NCI-H345 (cell line): ENCODE results near the gene C16orf54.
"Not testable (repeated sequence)": the region's sequence is repeated elsewhere in the genome, so short reads cannot be mapped to it uniquely, and the experiment has no call there.

Experiments
- DNase-seq: peaks from one replicate; lab custom pipeline; 2025; lab: John Stamatoyannopoulos, UW

Gene C16orf54

DNA sequence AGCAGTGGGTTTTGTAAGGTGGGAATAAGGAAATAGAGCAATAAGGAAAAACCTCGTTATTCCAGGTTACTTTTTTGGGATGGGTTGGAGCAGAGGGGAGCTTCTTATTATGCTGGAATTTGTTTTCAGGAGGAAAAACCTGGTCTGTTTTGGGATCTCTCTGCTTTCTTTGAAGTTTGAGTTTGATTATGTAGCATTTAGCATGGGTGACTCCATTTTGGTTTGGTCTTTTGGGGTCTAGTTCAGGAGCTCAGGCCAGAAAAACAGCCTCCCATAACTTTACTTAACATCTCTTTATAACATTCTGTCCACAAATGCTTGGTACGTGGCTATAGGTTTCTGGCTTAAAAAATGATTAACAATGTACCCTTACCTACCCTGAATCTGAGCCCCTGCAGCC, 23.7 kb upstream of the C16orf54 start:
- DNase-seq = no peak

DNA sequence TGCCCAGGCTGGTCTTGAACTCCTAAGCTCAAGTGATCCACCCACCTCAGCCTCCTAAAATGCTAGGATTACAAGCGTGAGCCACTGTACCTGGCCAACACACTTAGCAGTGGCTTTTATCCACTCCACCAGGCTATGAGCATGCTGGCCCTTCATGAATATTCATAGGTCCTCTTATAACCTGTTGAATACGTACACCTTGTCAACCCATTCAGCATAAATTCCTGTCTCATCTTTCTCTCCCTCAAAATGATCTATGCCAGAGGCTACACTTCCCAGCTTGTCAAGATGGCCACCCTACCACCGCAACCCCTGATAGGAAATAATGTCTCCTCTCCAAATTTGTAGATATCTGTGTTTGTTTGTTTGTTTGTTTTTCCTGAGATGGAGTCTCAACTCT, 21.3 kb upstream of the C16orf54 start:
- DNase-seq = no peak

DNA sequence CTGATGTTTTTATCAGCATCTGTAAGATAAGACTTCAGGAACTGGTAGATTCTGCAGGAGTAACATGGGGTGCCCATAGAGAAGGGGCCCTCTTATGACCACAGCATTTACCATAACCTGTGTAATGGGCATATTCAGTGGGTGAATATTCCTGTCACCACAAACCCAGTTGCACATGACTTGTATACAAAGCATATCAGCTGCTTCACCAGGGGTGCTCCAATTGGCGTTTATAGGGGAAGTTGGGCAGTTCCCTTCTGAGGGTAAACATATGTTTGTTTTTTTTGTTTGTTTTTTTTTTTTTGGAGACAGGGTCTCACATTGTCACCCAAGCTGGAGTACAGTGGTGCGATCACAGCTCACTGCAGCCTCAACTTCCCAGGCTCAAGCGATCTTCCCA, 20.8 kb upstream of the C16orf54 start:
- no peak for DNase-seq

DNA sequence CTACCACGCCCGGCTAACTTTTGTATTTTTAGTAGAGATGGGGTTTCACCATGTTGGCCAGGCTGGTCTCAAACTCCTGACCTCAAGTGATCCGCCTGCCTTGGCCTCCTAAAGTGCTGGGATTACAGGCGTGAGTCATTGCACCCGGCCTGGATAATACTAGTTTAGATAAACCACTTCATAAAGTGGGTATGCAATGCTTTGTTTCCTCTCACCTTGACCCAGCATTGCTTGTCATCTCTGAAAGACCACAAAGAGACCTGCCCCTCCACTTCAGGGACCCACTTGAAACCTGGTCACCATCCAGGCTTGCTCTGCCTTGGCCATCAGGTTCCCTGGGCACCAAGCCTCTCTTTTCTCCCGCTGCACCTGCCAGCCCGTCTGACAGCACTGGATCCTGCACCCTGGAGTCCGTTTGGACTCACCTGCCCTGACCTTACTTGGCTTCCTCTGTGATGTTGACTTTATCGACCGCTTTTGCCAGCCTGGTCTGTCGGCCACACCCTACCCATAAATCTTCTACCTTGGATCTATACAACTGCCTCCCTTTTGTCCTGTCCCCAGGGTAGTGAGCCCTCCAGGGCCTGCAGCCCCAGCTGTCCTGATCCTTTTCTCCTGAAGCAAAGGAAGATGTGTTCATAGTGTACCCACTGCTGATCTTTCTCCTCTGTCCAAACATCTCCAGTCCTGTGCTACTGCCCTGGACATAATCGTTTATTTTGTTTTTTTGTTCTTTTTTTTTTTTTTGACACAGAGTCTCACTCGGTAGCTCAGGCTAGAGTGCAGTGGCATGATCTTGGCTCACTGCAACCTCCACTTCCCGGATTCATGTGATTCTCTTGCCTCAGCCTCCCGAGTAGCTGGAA, 19.6 kb upstream of the C16orf54 start:
- DNase-seq = peak; percentile 81

DNA sequence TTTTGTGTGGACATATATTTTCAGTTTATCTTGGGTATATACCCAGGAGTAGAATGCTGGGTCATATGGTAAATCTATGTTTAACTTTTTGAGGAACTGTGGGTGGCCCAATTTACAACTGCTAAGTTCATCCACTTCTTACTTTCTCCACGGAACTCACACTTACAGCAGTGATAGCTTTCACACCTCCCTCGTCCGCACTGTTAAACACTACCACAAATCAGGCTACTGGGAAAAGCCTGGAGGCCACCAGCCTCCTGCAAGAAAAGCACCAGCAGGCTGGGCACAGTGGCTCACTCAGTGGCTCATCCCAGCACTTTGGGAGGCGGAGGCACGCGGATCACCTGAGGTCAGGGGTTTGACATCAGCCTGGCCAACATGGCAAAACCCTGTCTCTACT, 17.5 kb upstream of the C16orf54 start:
- no peak for DNase-seq

DNA sequence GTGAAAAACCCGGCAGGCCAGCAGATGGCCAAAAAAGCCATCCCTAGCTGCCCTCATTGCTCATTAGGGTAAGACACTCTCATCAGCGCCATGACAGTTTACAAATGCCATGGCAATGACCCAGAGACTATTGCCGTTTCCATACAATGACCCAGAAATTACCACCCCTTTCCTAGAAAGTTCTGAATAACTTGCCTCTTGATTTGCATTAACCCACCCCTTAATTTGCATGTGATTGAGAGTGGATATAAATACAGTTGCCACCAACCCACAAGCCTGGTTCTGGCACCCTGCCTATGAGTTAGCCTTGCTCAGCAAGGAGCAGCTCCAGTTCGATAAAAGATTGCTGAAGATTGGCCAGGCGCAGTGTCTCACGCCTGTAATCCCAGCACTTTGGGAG, 16.1 kb upstream of the C16orf54 start:
- no peak for DNase-seq

DNA sequence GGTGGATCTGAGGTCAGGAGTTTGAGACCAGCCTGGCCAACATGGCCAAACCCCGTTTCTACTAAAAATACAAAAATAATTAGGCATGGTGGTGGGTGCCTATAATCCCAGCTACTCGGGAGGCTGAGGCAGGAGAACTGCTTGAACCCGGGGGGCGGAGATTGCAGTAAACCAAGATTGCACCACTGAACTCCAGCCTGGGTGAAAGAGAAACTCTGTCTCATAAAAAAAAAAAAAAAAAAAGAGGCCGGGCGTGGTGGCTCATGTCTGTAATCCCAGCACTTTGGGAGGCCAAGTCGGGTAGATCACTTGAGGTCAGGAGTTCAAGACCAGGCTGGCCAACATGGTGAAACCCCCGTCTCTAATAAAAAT, 15.5 kb upstream of the C16orf54 start:
- not testable (repeated sequence) for DNase-seq

DNA sequence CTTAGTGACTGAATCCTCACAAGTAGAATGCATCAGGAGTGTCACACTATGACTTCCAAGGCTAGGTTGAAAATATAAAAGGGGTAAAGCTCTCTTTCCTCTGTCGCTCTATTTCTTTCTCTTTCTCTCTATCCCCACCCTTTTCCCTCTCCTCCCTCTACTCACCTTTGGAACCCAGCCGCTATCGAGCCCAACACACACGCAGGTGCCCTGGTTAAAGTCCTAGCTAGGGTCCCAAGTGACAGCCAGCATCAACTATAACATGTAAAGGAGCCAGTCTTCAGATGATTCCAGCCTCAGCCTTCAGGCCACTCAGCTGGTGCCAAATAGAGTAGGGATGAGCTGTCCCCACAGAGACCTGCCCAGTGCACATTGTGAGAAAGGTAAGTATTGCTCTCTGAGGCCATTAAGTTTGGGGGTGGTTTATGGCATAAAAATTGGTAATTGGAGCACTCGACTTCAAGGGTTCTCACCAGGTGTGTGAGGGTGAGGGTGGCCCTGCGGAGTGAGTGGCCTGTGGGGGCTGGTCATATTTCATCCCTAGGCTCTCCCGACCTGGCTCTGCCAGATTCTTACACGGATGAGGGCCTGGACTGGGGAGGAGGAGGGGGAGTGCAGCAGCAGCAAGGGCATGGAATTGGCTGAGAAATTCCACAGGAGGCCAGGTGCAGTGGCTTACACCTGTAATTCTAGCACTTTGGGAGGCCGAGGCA, 14.9 kb upstream of the C16orf54 start:
- no peak for DNase-seq

DNA sequence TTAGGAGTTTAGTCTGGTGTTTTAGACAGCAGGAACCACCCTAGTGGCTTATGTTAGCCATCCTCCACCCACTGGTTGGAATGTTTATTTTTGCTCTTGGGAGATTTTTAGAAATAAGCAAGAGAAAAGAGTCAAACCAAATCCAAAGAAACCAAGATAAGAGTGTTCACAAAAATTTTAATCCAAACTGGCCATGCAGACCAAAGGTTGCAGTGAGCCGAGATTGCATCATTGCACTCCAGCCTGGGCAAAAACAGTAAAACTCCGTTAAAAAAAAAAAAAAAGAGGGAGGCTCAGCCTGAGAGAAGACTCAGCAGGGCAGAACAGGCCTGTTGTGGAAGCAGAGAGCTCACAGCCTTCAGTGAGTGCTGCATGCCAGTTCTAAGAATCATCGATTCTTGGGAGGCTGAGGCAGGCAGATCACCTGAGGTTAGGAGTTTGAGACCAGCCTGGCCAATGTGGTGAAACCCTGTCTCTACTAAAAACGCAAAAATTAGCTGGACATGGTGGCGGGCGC, 12.2 kb upstream of the C16orf54 start:
- no peak for DNase-seq

DNA sequence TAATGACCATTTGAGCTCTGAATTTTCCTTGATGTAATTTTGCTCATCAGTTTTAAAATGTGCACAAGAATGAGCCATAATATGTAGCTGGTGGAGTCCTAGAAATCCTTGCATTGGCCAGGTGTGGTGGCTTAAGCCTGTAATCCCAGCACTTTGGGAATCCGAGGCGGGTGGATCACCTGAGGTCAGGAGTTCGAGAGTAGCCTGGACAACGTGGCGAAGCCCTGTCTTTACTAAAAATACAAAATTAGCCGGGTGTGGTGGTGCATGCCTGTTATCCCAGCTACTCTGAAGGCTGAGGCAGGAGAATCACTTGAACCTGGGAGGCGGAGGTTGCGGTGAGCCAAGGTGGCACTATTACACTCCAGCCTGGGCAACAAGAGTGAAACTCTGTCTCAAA, 11.3 kb upstream of the C16orf54 start:
- not testable (repeated sequence) for DNase-seq

DNA sequence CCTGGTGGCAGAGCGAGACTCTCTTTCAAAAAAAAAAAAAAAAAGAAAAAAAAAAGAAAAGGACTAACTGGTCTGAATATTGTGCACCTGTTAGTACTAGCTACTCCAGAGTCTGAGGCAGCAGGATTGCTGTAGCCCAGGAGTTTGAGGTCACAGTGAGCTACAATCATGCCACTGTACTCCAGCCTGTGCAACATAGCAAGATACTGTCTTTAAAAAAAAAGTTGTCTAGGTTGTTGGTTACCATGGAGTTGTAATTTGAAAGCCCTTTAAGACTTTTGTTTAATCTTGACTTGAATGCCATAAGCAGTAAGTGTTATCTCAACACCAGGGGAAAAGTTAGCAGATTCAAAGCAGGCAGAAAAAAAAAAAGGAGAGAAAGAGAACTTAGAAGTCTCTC, 10.9 kb upstream of the C16orf54 start:
- DNase-seq = no peak

DNA sequence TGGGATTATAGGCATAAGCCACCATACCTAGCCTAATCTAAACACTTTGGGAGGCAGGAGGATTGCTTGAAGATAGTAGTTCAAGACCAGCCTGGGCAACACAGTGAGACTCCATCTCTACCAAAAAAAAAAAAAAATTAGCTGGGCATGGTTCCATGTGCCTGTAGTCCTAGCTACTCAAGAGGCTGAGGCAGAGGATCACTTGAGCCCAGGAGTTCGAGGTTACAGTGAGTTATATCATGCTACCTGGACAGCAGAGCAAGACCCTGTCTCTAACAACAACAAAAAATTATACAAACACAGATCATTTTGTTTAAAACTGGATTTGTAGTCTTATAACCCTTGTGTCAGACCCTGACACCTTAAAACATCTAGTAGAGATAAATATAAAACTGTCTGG, 7.7 kb upstream of the C16orf54 start:
- DNase-seq = no peak

DNA sequence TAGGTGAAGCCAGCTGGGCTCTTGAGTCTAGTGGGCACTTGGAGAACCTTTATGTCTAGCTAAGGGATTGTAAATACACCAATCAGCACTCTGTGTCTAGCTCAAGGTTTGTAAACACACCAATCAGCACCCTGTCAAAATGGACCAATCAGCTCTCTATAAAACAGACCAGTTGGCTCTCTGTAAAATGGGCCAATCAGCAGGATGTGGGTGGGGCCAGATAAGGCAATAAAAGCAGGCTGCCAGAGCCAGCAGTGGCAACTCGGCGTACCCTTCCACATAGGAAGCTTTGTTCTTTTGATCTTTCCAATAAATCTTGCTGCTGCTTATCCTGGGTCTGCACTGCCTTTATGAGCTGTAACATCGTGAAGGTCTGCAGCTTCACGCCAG, 3.0 kb upstream of the C16orf54 start:
- DNase-seq = not testable (repeated sequence)

DNA sequence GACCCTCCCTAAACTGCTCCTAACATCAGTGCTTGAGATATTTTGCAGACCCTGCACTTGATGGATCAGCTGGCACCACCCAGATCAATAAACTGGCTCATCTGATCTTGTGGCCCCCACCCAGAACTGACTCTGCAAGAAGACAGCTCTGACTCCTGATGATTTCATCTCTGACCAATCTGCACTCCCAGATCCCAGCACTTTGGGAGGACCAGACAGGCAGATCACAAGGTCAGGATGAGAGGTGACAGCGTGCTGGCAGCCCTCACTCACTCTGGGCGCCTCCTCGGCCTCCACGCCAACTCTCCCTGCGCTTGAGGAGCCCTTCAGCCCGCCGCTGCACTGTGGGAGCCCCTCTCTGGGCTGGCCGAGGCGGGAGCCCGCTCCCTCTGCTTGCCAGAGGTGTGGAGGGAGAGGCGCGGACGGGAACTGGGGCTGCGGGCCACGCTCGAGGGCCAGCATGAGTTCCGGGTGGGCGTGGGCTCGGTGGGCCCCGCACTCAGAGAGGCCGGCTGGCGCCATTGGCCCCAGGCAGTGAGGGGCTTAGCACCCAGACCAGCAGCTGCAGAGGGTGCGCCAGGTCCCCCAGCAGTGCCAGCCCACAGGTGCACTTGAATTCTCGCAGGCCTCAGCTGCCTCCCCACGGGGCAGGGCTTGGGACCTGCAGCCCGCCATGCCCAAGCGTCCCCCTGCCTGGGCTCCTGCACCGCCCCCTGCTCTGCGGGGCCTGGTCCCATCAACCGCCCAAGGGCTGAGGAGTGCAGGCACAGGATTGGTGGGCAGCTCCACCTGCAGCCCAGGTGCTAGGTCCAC, 2.4 kb upstream of the C16orf54 start:
- DNase-seq = no peak

DNA sequence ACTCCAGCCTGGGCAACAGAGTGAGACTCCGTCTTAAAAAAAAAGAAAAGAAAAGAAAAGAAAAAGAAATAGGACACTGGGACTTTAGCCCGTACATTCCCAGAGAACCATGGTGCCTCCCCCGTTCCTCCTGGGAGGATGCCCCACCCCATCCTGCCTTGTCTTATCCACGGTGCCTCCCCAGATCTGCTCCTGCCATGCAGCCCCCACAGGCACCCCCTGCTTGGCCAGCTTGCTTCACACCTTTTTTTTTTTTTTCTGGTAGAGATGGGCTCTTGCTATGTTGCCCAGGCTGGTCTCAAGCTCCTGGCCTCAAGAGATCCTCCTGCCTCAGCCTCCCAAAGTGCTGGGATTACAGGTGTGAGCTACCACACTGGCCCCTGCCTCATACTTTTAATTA, 728 bp upstream of the C16orf54 start:
- not testable (repeated sequence) for DNase-seq

DNA sequence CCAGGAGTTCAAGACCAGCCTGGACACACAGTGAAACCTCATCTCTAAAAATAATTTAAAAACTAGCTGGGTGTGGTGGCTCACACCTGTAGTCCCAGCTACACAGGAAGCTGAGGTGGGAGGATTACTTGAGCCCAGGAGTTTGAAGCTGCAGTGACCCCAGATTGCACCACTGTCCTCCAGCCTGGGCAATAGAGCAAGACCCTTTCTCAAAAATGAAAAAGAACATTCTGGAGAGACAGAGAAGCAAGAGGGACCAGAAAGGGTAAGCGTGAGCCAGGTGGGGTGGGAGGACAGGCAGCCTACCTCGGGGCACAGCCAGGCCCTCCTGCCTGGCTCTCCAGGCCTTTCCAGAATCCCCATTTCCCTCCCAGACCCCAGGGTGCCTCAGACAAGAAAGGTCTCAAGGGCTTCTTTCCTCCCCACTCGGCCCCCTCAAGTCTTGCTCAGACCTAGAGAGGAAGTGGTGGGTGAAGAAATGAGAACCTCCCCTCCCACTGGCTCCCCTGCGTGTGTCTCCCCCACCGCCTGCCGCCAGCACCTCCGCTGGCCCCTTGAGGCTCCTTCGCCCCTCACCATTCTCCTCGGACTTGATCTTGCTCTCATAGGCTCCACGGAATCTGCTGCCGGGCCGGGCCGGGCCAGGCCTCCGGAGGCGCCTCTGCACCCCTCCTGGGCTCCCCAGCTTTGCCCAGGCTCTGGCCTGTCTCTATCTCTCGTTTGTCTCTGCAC, 503 bp downstream of the C16orf54 start:
- no peak for DNase-seq

DNA sequence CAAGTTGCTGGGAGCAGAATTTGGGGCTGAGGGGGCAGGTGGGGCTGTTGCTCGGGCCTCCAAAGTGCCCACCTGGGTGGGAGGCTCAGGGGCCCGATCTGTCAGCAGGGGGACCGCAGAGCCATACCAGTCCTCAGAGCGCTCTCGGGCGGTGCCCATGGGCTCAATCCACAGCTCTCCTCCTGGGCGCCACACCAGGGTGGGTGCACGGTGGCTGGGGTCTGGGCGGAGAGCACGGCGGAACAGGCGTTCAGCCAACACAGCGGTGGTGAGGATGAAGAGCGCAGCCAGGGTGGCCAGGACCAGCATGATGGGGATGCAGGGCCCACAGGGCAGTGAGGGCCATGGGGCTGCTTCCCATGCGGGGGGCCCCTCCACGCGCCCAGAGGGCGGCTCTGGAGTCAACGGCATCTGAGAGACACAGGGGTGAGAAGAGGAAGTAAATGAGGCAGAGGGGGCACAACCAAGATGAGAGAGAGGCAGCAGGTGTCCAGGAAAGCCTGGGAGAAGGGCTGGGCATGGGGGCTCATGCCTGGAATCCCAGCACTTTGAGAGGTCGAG, 1.2 kb downstream of the C16orf54 start:
- no peak for DNase-seq

DNA sequence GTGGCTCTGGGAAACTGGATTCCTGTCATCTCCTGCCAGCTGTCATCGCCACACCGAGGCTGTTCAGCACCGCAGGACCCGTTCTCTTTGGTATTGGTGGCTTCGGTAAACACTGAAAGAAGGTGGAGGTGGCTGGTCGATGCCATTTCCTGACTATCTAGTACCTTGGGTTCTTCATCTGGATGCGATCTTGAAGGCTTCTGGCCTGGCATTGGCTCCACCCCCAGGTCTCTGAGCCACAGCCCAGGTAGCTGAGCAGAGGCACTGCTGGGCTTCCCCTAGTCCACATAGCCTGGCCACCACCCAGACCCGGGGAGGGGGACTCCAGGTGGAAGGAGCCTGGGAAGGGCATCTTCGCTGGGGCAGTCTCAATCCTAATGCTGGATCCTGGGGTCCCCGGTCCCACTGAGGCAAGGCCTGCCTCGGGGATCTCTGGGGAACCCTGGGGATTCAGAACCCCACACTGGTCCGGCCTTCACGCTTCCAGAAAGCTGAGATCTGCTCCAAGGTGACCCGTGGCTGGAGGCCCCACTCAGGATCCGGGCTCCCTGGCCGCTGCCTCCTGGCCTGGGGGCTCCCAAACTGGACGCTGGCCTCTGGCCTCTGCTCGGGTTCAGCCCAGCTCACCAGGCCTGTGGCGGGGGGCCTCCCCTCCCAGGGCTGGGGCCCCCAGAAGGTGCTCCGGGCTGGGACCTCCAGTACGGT, 1.8 kb downstream of the C16orf54 start:
- DNase-seq = no peak

DNA sequence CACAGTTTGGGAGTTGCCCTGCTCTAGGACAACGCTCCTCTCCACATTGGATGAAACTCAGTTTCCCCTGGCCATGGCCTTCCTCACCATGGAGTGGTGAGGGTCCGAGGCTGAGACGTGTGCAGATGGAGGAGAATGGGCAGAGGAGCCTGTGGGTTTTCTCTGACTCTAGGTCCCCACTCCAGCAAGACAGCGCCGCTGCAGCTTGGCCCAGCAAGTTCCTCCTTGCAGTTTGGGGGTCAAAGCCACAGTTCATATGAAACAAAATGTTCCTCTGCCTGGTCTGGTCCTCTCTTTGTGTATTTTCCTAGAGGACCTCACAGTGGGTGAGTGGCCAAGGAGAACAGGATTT, 2.3 kb downstream of the C16orf54 start:
- no peak for DNase-seq

DNA sequence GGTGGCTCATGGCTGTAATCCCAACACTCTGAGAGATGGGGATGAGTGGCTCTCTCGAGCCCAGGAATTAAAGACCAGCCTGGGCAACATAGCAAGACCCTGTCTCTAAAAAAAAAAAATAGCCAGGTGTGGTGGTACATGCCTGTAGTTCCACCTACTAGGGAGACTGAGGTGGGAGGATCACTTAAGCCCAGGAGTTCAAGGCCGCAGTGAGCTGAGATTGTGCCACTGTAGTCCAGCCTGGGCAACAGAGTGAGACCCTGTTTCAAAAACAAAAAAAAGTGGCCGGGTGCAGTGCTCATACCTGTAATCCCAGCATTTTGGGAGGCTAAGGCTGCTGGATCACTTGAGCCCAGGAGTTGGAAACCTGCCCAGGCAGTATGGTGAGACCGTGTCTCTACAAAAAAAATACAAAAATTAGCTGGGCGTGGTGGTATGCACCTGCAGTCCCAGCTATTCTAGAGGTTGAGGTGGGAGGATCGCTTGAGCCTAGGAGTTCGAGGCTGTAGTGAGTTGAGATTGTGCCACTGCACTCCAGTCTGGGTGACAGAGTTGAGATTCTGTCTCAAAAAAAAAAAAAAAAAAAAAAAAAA, 3.0 kb downstream of the C16orf54 start:
- DNase-seq = peak; percentile 7

DNA sequence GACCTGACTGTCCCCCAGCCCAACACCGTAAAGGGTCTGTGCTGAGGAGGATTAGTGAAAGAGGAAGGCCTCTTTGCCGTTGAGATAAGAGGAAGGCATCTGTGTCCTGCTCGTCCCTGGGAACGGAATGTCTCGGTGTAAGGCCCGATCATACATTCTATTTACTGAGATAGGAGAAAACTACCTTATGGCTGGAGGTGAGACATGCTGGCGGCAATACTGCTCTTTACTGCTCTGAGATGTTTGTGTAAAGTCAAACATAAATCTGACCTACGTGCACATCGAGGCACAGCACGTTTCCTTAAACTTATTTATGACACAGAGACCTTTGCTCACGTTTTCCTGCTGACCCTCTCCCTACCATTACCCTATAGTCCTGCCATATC, 5.2 kb downstream of the C16orf54 start:
- not testable (repeated sequence) for DNase-seq
